Neural cell (in vitro differentiated cells): Measurements from ENCODE around the gene POU3F2.
A peak's percentile ranks its signal among the peaks of the same experiment; 100 is the strongest.

Source experiments
- CTCF ChIP-seq: fragments of 450-650 bp; IDR thresholded peaks from 2 replicates; pipeline ENCODE4 v1.5.1; 2014; ENCODE audit warnings: antibody characterized with exemption, mild to moderate bottlenecking, moderate library complexity; ENCODE audit not compliant: poor library complexity, severe bottlenecking
- EP300 ChIP-seq: fragments of 450-650 bp; conservative IDR thresholded peaks from 2 replicates; pipeline ENCODE4 v1.6.1; 2014; ENCODE audit warnings: antibody characterized with exemption, mild to moderate bottlenecking, moderate library complexity; ENCODE audit not compliant: poor library complexity, severe bottlenecking
- EZH2 ChIP-seq: fragments of 200-600, 300-800 bp; shearing (Covaris generic), sonication (generic); IDR thresholded peaks from 2 replicates; pipeline ENCODE4 v1.6.1; 2014; ENCODE audit warnings: antibody characterized with exemption, low read length, borderline replicate concordance, mild to moderate bottlenecking; ENCODE audit not compliant: insufficient read depth, poor library complexity, severe bottlenecking
- MXI1 ChIP-seq: fragments of 450-650 bp; conservative IDR thresholded peaks from 2 replicates; pipeline ENCODE4 v1.6.1; 2014; ENCODE audit warnings: antibody characterized with exemption, mild to moderate bottlenecking; ENCODE audit not compliant: poor library complexity, severe bottlenecking
- POLR2AphosphoS5 ChIP-seq: IDR thresholded peaks from 2 replicates; pipeline ENCODE4 v1.6.1; 2012
- RAD21 ChIP-seq: fragments of 450-650 bp; conservative IDR thresholded peaks from 2 replicates; pipeline ENCODE4 v1.6.1; 2014; ENCODE audit warnings: antibody characterized with exemption, mild to moderate bottlenecking, moderate library complexity
- REST ChIP-seq: IDR thresholded peaks from 2 replicates; pipeline ENCODE4 v1.6.1; 2012; ENCODE audit warnings: borderline replicate concordance
- SMC3 ChIP-seq: fragments of 450-650 bp; conservative IDR thresholded peaks from 2 replicates; pipeline ENCODE4 v1.6.1; 2014; ENCODE audit warnings: antibody characterized with exemption, mild to moderate bottlenecking, moderate library complexity; ENCODE audit not compliant: poor library complexity
- TAF1 ChIP-seq: IDR thresholded peaks from 2 replicates; pipeline ENCODE4 v1.6.1; 2012; ENCODE audit warnings: low read depth

- TF ChIP-seq TAF1, result no peak
- no peak for TF ChIP-seq MXI1
- TF ChIP-seq CTCF, result no peak
- no peak for TF ChIP-seq REST
- peak; percentile 6 for TF ChIP-seq POLR2AphosphoS5
- no peak for TF ChIP-seq RAD21
- no peak for TF ChIP-seq EP300
- TF ChIP-seq EZH2, result no peak
- TF ChIP-seq SMC3, result no peak
Measured at GRCh38 chr6:98824162-98824901, 10.0 kb upstream of the POU3F2 start.
